ENCODE measurements around the gene C7orf25.
A peak's percentile ranks its signal among the peaks of the same experiment; 100 is the strongest.

C7orf25 gene

DNA sequence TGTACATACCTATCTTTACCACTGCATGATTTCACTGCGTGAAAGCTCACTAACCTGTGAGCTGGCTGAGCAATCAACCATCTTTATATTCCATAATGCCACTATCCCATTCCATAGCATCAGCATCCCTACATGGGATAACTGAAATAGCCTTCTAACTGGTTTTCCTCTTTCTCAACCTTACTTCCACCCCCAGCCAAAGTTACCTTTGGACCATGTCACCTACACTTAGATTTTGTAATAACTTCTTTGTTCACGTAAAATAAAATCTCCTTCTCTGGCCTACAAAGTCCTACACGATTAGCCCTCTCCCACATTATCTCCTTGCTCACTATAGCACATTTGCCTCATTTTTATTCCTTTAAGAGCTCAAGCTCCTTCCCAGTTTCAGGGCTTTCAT, 17.6 kb upstream of the C7orf25 start:
- Histone ChIP-seq H3K27ac (ENCODE audit: low read depth, low read length, severe bottlenecking) (no peak overlapping the region), H3K4me1 (ENCODE audit: control insufficient read depth, insufficient read depth, low read length, poor library complexity, severe bottlenecking) (peaks cover 3% of the 10 kb centered on the region), H3K36me3 (ENCODE audit: control insufficient read depth, insufficient read depth, low read length) (peaks cover 38% of the 10 kb centered on the region), H3K9me3 (ENCODE audit: control insufficient read depth, low read length) (no peaks in the 10 kb centered on the region), H3K4me3 (ENCODE audit: extremely low read depth, insufficient read depth, low read length, poor library complexity, severe bottlenecking) (no peak overlapping the region)
- WGBS, 2 experiments (ENCODE audit: insufficient coverage in 2 of 2): 62 to 67% methylated on average over 3 of the region's 3 CpGs

DNA sequence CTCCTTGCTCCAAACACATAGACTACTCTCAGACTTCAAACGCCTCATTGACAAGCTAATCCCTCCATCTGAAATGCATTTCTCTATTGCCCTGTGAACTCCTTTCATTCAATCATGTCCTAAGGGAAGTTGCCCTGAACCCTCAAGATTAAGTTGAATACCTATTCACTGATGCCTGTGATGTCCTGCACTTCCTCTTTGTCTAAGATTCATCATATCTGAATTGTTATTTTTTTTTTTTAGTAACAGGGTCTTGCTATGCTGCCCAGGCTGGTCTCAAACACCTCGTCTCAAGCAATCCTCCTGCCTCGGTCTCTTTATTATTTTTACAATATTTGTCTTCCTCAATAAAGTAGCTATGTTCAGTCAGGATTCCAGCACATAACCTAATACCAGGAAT, 16.9 kb upstream of the C7orf25 start:
- no peaks in the 10 kb centered on the region for H3K9me3 ChIP-seq (ENCODE audit: control insufficient read depth, low read length)
- WGBS, 2 experiments (ENCODE audit: insufficient coverage in 2 of 2): 50 to 100% methylated on average over 1 to 2 of the region's 3 CpGs
- H3K27ac ChIP-seq (ENCODE audit: low read depth, low read length, severe bottlenecking): no peak overlapping the region
- peaks cover 3% of the 10 kb centered on the region for H3K4me1 ChIP-seq (ENCODE audit: control insufficient read depth, insufficient read depth, low read length, poor library complexity, severe bottlenecking)
- H3K4me3 ChIP-seq (ENCODE audit: extremely low read depth, insufficient read depth, low read length, poor library complexity, severe bottlenecking): no peak overlapping the region
- H3K36me3 ChIP-seq (ENCODE audit: control insufficient read depth, insufficient read depth, low read length): peaks cover 34% of the 10 kb centered on the region

DNA sequence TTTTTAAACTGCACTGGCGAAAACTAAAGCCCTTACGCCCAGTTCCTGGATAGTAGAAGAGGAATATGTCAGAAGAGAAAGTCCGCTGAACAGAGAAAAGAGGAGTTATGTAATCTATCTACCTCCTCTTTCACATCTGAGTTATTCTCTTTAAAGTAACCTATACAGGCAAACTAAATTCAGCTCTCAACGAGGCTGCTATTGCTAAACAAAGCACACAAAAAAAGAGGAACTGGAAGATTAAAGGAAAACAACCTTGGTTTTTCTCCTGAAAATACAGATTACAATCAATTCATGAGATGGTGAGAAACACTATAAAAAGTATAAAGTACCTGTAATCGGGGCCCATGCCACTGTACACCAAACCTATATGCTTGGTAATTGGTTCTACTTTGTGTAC, 14.3 kb upstream of the C7orf25 start:
- peaks cover 40% of the 10 kb centered on the region for H3K36me3 ChIP-seq (ENCODE audit: control insufficient read depth, insufficient read depth, low read length)
- WGBS, 2 experiments (ENCODE audit: insufficient coverage in 2 of 2): 100% methylated on average over 1 of the region's 5 CpGs; no CpG with 5 or more reads in 1 of the 2 experiments
- H3K4me1 ChIP-seq (ENCODE audit: control insufficient read depth, insufficient read depth, low read length, poor library complexity, severe bottlenecking): peaks cover 3% of the 10 kb centered on the region
- no peak overlapping the region for H3K4me3 ChIP-seq (ENCODE audit: extremely low read depth, insufficient read depth, low read length, poor library complexity, severe bottlenecking)
- H3K9me3 ChIP-seq (ENCODE audit: control insufficient read depth, low read length): no peaks in the 10 kb centered on the region
- no peak overlapping the region for H3K27ac ChIP-seq (ENCODE audit: low read depth, low read length, severe bottlenecking)

DNA sequence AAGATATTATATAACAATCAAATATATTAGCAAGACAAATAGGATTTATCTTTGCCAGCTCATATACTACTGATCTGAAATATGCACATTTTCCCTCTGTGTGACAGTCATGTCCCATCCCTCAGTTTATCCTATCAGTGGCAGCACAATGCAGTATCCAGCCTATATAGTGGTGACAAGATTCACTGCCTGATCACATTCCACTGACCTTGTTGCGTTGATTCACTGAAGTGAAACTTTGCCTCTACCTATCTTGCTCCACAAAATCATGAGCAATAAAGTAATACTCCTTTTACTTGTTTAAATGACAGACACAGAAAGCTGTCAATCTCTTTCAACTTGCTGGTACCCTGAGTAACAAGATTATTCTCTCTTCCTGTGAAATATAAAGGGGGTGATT, 13.8 kb upstream of the C7orf25 start:
- Histone ChIP-seq H3K9me3 (ENCODE audit: control insufficient read depth, low read length) (no peaks in the 10 kb centered on the region), H3K27ac (ENCODE audit: low read depth, low read length, severe bottlenecking) (no peak overlapping the region), H3K4me1 (ENCODE audit: control insufficient read depth, insufficient read depth, low read length, poor library complexity, severe bottlenecking) (peaks cover 3% of the 10 kb centered on the region), H3K36me3 (ENCODE audit: control insufficient read depth, insufficient read depth, low read length) (peaks cover 46% of the 10 kb centered on the region), H3K4me3 (ENCODE audit: extremely low read depth, insufficient read depth, low read length, poor library complexity, severe bottlenecking) (no peak overlapping the region)
- WGBS, 2 experiments (ENCODE audit: insufficient coverage in 2 of 2): 100% methylated on average over 1 of the region's 1 CpG; no CpG with 5 or more reads in 1 of the 2 experiments

DNA sequence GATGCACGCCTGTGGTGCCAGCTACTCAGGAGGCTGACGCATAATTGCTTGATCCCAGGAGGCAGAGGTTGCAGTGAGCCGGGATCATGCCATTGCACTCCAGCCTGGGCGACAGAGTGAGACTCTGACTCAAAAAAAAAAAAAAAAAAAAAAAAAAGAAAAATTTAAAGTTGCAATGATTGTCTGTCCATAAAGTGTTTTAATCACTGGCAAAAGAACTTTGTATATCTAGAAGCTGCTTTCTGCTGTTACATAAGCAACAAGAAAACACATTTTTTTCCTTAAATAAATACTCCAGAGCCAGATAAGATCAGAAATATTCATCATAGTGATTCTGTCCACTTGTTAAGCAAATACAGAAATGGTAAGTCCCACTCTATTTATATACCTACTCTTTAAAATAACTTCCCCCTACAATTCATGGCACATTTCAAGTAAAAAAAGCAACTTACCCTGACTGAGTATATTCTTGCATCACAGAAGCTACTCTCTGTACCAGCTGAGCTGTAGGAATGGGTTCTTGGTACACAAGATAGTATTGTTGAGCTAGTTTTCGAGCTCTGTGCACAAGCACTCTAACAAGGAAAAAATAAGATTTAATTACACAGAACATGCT, 12.5 kb upstream of the C7orf25 start:
- Histone ChIP-seq H3K27ac (ENCODE audit: low read depth, low read length, severe bottlenecking) (no peak overlapping the region), H3K4me3 (ENCODE audit: extremely low read depth, insufficient read depth, low read length, poor library complexity, severe bottlenecking) (no peak overlapping the region), H3K9me3 (ENCODE audit: control insufficient read depth, low read length) (no peaks in the 10 kb centered on the region), H3K4me1 (ENCODE audit: control insufficient read depth, insufficient read depth, low read length, poor library complexity, severe bottlenecking) (peaks cover 3% of the 10 kb centered on the region), H3K36me3 (ENCODE audit: control insufficient read depth, insufficient read depth, low read length) (peaks cover 56% of the 10 kb centered on the region)
- 93 to 100% methylated on average over 1 to 2 of the region's 5 CpGs for WGBS, 2 experiments (ENCODE audit: insufficient coverage in 2 of 2)

DNA sequence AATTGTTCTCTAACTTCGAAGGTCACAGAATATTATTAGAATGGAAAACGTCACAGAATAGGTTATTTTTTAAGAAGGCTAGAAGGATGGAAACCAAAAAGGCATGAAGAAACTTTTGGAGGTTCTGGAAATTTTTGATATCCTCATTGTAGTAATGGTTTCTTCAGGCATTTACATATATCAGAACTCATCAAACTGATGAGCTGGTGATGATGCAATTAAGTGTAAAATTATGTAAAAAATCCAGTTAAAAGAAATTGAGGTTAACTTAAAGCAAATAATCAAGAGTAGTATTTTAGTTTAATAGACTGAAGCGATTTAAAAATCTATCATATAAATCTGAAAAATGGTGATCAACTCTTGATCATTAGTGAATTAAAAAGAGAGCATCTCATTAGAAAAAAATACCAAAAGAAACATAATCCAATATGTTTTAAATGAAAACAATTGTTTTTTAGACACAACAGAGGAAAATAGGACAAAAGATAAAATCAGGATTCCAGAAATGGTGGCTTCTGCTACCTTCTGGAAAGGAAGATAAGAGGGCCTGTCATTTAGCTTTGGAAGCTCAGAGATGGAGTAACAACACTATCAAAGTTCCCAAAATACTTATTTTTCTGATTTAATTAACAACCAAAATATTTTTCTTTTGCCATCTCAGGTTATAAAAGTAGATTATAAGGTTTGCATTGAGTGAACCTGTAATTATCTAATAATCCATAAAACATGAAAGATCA, 10.3 kb upstream of the C7orf25 start:
- Histone ChIP-seq H3K4me3 (ENCODE audit: extremely low read depth, insufficient read depth, low read length, poor library complexity, severe bottlenecking) (no peak overlapping the region), H3K27ac (ENCODE audit: low read depth, low read length, severe bottlenecking) (no peak overlapping the region), H3K36me3 (ENCODE audit: control insufficient read depth, insufficient read depth, low read length) (peaks cover 64% of the 10 kb centered on the region), H3K9me3 (ENCODE audit: control insufficient read depth, low read length) (no peaks in the 10 kb centered on the region), H3K4me1 (ENCODE audit: control insufficient read depth, insufficient read depth, low read length, poor library complexity, severe bottlenecking) (no peaks in the 10 kb centered on the region)
- 100% methylated on average over 1 of the region's 3 CpGs; no CpG with 5 or more reads in 1 of the 2 experiments for WGBS, 2 experiments (ENCODE audit: insufficient coverage in 2 of 2)

DNA sequence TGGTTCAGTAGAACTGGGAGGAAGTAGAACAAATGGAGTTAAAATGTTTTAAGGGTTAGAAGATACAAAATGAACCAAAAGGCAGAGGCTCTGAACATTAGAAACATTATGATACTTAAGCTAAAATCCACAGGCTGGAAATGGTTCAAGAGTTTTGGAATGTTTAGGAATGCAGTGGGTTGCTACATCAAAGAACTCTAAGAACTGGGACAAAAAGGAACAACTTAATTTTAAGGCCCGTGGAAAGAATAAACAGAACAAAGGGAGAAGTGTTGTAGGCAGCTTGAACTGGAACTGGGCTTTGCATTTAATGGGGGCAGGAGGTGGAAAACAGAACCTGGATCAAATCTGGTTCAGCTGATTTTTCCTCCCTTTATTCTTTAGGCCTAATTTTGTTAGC, 3.5 kb upstream of the C7orf25 start:
- Histone ChIP-seq H3K36me3 (ENCODE audit: control insufficient read depth, insufficient read depth, low read length) (peaks cover 58% of the 10 kb centered on the region), H3K4me1 (ENCODE audit: control insufficient read depth, insufficient read depth, low read length, poor library complexity, severe bottlenecking) (no peaks in the 10 kb centered on the region), H3K9me3 (ENCODE audit: control insufficient read depth, low read length) (no peaks in the 10 kb centered on the region), H3K4me3 (ENCODE audit: extremely low read depth, insufficient read depth, low read length, poor library complexity, severe bottlenecking) (no peak overlapping the region), H3K27ac (ENCODE audit: low read depth, low read length, severe bottlenecking) (peak overlapping the region; percentile 26)
- WGBS, 2 experiments (ENCODE audit: insufficient coverage in 2 of 2): 83 to 94% methylated on average over 1 of the region's 1 CpG

DNA sequence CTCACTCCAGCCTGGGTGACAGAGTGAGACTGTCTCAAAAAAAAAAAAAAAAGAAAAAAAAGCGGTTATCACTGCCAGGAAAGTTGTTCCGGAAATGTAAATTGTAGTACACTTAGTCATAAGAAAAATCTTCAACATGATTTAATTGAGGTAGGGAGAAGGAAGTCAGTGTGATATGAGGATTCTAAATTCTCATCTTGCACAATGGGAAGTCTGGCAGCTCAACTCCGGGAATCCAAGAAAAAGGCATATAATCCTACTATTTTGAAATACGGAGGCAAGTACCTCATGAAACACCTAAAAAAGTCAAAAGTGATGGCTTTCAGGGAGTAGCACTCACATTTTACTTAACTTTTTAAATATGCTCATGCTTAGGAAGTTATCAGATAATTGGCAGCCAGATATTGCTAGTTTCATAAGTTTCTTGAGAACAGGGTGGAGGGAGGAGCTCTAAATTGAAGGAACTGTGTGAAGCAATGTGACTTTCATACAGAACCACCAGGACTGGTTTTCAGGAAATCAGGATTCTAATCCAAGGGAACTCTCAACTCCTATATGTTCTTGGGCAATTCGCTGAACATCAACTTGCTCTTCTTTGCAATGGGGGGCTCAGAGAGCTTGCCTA, 2.7 kb upstream of the C7orf25 start:
- Histone ChIP-seq H3K9me3 (ENCODE audit: control insufficient read depth, low read length) (no peaks in the 10 kb centered on the region), H3K4me1 (ENCODE audit: control insufficient read depth, insufficient read depth, low read length, poor library complexity, severe bottlenecking) (no peaks in the 10 kb centered on the region), H3K4me3 (ENCODE audit: extremely low read depth, insufficient read depth, low read length, poor library complexity, severe bottlenecking) (no peak overlapping the region), H3K27ac (ENCODE audit: low read depth, low read length, severe bottlenecking) (peak overlapping the region; percentile 26), H3K36me3 (ENCODE audit: control insufficient read depth, insufficient read depth, low read length) (peaks cover 54% of the 10 kb centered on the region)
- WGBS, 2 experiments (ENCODE audit: insufficient coverage in 2 of 2): 100% methylated on average over 1 of the region's 5 CpGs; no CpG with 5 or more reads in 1 of the 2 experiments

DNA sequence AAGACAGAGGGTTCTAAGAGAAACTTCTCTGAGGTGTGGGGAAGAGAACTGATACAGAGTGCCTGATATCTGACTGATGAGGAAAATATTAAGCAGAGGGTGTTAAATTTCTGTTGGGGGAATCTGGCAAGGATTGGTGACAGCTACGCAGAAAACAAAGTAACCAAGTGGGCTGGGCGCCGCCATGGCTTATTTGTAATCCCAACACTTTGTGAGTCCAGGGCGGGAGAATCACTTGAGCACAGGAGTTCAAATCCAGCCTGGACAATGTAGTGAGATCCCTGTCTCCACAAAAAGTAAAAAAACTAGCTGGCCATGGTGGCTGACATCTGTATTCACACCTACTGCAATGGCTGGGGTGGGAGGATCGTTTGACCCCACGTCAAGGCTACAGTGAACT, 2.1 kb upstream of the C7orf25 start:
- no peak overlapping the region for H3K27ac ChIP-seq (ENCODE audit: low read depth, low read length, severe bottlenecking)

DNA sequence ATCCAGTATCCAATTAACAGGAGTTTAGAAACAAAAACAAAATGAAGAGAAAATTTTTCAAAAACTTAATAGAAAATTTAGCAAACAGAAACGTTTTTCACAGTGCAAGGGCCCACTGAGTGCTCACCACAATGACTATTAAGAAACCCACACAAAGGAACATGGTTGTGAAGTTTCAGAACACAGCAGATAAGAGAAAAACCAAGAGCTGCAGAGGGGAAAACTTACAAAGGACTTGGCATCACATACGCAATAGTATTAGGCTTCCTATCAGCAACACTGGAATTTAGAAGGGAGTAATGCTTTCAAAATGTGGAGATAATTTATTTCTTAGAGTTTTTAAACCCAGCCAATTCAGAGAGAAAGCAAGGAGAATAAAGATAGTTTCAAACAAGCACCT, 1.7 kb upstream of the C7orf25 start:
- Histone ChIP-seq H3K27ac (ENCODE audit: low read depth, low read length, severe bottlenecking) (no peak overlapping the region), H3K4me1 (ENCODE audit: control insufficient read depth, insufficient read depth, low read length, poor library complexity, severe bottlenecking) (no peaks in the 10 kb centered on the region), H3K36me3 (ENCODE audit: control insufficient read depth, insufficient read depth, low read length) (peaks cover 45% of the 10 kb centered on the region), H3K4me3 (ENCODE audit: extremely low read depth, insufficient read depth, low read length, poor library complexity, severe bottlenecking) (no peak overlapping the region), H3K9me3 (ENCODE audit: control insufficient read depth, low read length) (no peaks in the 10 kb centered on the region)
- WGBS, 2 experiments (ENCODE audit: insufficient coverage in 2 of 2): 82% methylated on average over 2 of the region's 2 CpGs; no CpG with 5 or more reads in 1 of the 2 experiments

More for the DNA sequence above, 2.1 kb upstream of the C7orf25 start:
- 59 to 83% methylated on average over 4 to 6 of the region's 6 CpGs for WGBS, 2 experiments (ENCODE audit: insufficient coverage in 2 of 2)
- H3K36me3 ChIP-seq (ENCODE audit: control insufficient read depth, insufficient read depth, low read length): peaks cover 49% of the 10 kb centered on the region
- H3K4me1 ChIP-seq (ENCODE audit: control insufficient read depth, insufficient read depth, low read length, poor library complexity, severe bottlenecking): no peaks in the 10 kb centered on the region
- no peaks in the 10 kb centered on the region for H3K9me3 ChIP-seq (ENCODE audit: control insufficient read depth, low read length)
- no peak overlapping the region for H3K4me3 ChIP-seq (ENCODE audit: extremely low read depth, insufficient read depth, low read length, poor library complexity, severe bottlenecking)
